Activated naive CD8-positive, alpha-beta T cell treated with anti-CD3 and anti-CD28 coated beads, Interleukin-2, amount 10 ng/mL, durations not matched to agents 7 days and 5 days (primary cell): ENCODE data around the gene IGF2. TPM values are rescaled to one million over a fixed set of nuclear protein-coding genes. Genes with fewer than 3 reads are reported as not detected.

Source experiments
- ATAC-seq: fragments of 150-1000 bp; cut with Tn5 transposase; one replicate; pipeline ENCODE4 v1.10.0; 2021; ENCODE audit warnings: low read depth, moderate library complexity
- POLR2A ChIA-PET: fragments of 350-600 bp; sonication (Branson Sonifier 250); formaldehyde crosslinking; loops from one replicate; lab custom pipeline; 2021; ENCODE audit warnings: antibody characterized with exemption; lab: Charles Lee
- DNase-seq: peaks from one replicate; pipeline ENCODE4 v3.0.0; 2021
- H3K27ac Mint-ChIP-seq: one replicate; pipeline ENCODE4 v1.8.0; 2022; ENCODE audit warnings: mild to moderate bottlenecking, mixed read lengths
- H3K27me3 Mint-ChIP-seq: one replicate; pipeline ENCODE4 v1.8.0; 2022; ENCODE audit warnings: mild to moderate bottlenecking, moderate library complexity, mixed read lengths
- H3K36me3 Mint-ChIP-seq: one replicate; pipeline ENCODE4 v1.8.0; 2021; ENCODE audit warnings: mild to moderate bottlenecking, mixed read lengths
- H3K4me1 Mint-ChIP-seq: one replicate; pipeline ENCODE4 v1.8.0; 2021; ENCODE audit warnings: mixed read lengths
- H3K4me3 Mint-ChIP-seq: one replicate; pipeline ENCODE4 v1.8.0; 2022; ENCODE audit warnings: mild to moderate bottlenecking, moderate library complexity, mixed read lengths
- H3K9me3 Mint-ChIP-seq: one replicate; pipeline ENCODE4 v1.8.0; 2021; ENCODE audit warnings: mixed read lengths
- total RNA-seq, 2 experiments: library from RNA; stranded (reverse); gene quantifications; one replicate each; pipeline ENCODE4 v1.2.3, GENCODE V29; 2021

The IGF2 gene
- total RNA-seq, 2 experiments from 2014 or later, result not detected

DNA sequence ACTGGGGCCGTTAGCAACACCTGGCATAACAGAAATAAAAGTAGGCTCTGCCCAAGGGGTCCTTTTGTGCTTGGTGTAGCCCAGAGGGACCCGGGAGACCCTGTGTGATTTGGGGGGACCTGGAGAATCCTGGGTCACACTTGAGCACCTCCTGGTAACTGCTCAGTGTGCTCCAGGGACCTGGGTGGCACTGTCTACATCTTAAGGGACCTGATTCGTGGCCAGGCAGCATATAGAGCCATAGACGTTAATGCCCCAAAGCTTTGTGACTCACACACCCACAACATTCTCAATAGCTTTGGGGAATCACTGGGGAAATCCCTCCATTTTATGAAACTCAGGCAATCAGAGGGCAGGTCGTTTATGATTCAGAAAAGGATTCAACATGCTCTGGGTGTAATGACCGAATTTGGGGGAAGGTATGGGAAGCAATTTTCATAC lies 3.6 kb upstream of the IGF2 start:
- no peak overlapping the region for H3K4me3 Mint-ChIP-seq
- H3K27ac Mint-ChIP-seq, result no peak overlapping the region
- no peak for DNase-seq
- no peak for ATAC-seq
- peaks cover 67% of the 10 kb centered on the region for H3K27me3 Mint-ChIP-seq
- peaks cover 3% of the 10 kb centered on the region for H3K4me1 Mint-ChIP-seq
- no peaks in the 10 kb centered on the region for H3K9me3 Mint-ChIP-seq
- H3K36me3 Mint-ChIP-seq, result no peaks in the 10 kb centered on the region
- POLR2A ChIA-PET, result no interaction called here

DNA sequence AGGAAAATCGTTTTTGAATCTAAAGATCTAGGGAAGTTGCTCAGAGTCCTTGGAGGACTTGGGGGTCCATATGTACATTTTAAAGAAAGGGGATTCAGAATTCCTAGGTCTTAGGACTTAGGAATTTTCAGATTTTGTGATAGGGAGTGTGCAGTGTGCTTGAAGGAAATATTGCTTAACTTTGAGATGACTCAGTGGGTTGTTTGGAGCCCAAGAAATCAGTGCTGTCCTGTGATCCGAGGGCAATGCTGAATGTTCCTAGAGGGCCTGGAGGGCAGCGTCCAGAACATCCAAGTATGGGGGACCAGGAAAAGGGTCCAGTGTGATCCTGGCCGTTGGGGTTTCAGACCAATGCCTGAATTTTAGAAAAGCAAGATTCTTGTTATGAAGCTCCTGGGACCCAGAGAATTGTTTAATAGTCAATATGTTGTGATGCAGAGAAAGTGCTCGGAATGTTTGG lies 3.1 kb upstream of the IGF2 start:
- Mint-ChIP-seq H3K36me3 (no peaks in the 10 kb centered on the region), H3K4me1 (peaks cover 3% of the 10 kb centered on the region), H3K9me3 (no peaks in the 10 kb centered on the region), H3K27me3 (peaks cover 72% of the 10 kb centered on the region), H3K27ac (no peak overlapping the region), H3K4me3 (no peak overlapping the region)
- POLR2A ChIA-PET, result no interaction called here
- DNase-seq (no peak), ATAC-seq (no peak)

DNA sequence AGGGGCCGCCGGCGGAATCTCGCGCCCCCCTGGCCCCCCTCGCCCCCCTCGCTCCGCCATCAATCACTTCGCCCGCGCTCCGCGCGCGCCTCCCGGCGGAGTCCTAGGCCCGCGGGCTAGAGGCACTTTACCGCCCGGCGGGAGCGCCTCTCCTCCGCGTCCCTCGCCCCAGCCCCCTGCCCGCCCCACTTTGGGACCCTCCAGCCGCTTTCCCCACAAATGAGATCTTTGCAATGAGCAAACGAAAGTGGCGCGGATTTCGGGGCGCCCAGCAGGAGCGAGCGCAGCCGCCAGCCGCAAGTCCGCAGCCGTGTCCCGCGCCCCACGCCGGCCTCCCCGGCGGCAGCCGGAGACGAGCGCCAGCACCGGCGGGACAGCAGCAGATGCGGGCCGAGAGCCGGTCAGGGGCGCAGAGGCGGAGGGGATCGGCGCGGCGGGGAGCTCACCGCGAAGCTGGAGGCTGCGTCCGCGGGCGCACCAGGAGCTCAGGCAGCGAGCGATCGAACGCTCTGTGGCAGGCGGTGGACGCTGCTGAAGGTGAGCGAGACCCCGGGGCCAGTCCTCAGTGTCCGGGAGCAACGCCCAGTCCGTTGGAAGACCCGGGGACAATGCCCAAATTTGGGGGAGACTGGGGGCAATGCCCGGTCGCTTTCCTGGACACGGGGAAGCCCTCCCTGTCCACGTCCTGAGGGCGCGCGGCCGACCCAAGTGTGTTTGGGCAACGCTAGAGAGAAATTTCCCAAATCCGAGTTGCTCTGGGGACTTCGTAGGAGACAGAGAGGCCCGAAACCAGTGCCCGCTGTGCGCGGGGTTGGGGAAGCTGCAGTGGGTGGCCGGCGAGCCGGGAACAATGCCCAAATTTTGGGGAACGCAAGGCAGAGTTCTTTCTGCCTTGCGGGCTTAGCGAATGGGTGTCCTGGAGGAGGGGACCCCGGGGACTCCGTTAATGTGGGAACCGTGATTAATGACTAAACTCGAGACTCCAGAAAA lies 1.5 kb upstream of the IGF2 start:
- DNase-seq, result peak; percentile 40
- peaks cover 3% of the 10 kb centered on the region for H3K4me1 Mint-ChIP-seq
- H3K27ac Mint-ChIP-seq, result peak overlapping the region; percentile 17
- H3K4me3 Mint-ChIP-seq, result no peak overlapping the region
- peaks cover 70% of the 10 kb centered on the region for H3K27me3 Mint-ChIP-seq
- H3K36me3 Mint-ChIP-seq, result no peaks in the 10 kb centered on the region
- no peaks in the 10 kb centered on the region for H3K9me3 Mint-ChIP-seq
- no peak for ATAC-seq
- POLR2A ChIA-PET, result no interaction called here

DNA sequence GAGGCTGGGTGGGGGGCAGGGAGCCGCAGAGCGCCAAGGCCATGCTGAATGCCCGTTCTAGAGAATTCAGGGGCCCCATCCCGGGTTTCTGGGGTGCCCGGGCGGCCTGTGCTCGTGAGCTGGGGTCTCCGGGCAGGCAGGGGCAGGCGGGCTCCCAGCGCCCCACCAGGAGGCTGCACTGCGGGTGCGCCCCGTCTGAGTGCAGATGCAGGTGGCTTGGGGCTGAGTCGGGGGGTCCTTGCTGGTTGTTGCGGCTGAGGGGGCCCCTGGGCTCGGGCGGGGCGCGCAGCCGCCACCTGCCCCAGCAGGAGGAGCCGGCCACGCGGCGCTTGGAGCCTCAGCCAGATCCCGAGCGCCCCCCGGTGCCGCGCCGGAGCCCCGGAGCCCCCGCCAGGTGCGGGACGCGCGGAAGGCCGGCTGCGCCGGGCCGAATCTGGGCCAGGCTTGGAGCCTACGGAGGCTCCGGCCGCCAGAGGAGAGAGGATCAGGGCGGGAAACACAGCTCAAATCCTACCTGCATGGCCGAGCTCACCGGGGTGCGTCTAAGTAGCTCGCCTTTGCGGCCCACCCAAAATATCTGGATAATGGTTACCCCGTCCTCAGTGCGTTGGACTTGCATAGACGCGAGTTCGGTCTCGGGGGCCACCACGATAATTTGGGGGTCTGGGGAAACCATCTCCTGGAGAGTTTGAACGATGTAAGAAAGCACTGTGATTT lies 590 bp upstream of the IGF2 start:
- H3K27me3 Mint-ChIP-seq, result peaks cover 67% of the 10 kb centered on the region
- no peak overlapping the region for H3K4me3 Mint-ChIP-seq
- DNase-seq (peak; percentile 40), ATAC-seq (no peak)
- H3K36me3 Mint-ChIP-seq, result no peaks in the 10 kb centered on the region
- peaks cover 3% of the 10 kb centered on the region for H3K4me1 Mint-ChIP-seq
- no peak overlapping the region for H3K27ac Mint-ChIP-seq
- no peaks in the 10 kb centered on the region for H3K9me3 Mint-ChIP-seq
- POLR2A ChIA-PET, result no interaction called here

DNA sequence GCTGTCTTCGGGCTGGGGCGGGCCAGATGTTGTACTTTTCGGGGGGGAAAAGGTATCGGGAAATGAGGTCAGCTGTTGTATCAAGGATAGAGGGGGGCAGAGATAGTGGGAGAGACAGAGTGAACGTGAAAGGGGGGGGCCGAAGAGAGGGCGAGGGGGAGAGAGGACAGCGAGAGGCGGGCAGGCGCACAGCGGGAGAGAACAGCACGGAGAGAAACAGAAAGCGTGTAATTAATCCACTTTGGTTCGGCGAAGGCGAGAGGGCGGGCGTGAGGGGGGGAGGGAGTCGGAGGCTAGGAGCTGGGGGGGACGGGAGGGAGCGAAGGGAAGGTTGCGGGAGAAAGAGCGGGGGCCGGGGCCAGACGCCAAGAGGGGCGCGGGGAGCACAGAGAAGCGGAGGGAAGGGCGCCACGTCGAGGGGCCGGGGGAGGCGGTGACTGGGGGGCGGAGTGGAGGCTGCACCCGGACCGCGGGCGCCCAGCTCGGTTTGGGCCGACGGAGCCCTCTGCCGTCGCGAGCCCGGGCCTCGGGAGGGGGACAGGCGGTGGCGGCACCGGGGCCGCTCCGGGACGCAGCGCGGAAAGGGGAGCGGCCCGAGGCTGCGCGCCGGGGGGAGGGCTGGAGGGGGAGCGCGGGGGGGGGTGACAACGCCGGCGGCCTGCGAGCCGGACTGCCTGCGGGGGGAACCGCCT lies 612 bp downstream of the IGF2 start:
- Mint-ChIP-seq H3K27ac (no peak overlapping the region), H3K4me3 (peak overlapping the region; percentile 19), H3K36me3 (no peaks in the 10 kb centered on the region), H3K4me1 (peaks cover 2% of the 10 kb centered on the region), H3K9me3 (no peaks in the 10 kb centered on the region), H3K27me3 (peaks cover 69% of the 10 kb centered on the region)
- ATAC-seq (no peak), DNase-seq (peak; percentile 34)
- POLR2A ChIA-PET, result no interaction called here

DNA sequence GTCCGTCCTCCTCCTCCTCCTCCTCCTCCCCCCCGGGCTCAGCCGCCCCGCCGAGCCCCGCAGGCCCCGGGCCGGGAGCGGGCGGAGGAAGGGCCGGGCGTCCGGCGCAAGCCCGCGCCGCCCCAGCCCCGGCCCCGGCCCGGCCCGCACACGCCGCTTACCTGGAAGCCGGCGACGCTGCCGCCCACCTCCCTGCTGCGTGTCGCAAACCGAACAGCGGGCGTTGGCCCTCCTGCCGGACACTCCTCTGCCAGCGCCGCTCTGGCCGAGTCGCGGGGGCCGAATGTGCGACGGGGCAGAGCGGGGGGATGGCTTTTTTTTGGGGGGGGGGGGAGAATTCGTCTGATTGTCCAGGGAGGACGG lies 1.1 kb downstream of the IGF2 start:
- Mint-ChIP-seq H3K36me3 (no peaks in the 10 kb centered on the region), H3K4me1 (peaks cover 1% of the 10 kb centered on the region), H3K9me3 (no peaks in the 10 kb centered on the region), H3K4me3 (no peak overlapping the region), H3K27ac (no peak overlapping the region), H3K27me3 (peaks cover 69% of the 10 kb centered on the region)
- POLR2A ChIA-PET, result no interaction called here
- ATAC-seq (no peak), DNase-seq (no peak)

DNA sequence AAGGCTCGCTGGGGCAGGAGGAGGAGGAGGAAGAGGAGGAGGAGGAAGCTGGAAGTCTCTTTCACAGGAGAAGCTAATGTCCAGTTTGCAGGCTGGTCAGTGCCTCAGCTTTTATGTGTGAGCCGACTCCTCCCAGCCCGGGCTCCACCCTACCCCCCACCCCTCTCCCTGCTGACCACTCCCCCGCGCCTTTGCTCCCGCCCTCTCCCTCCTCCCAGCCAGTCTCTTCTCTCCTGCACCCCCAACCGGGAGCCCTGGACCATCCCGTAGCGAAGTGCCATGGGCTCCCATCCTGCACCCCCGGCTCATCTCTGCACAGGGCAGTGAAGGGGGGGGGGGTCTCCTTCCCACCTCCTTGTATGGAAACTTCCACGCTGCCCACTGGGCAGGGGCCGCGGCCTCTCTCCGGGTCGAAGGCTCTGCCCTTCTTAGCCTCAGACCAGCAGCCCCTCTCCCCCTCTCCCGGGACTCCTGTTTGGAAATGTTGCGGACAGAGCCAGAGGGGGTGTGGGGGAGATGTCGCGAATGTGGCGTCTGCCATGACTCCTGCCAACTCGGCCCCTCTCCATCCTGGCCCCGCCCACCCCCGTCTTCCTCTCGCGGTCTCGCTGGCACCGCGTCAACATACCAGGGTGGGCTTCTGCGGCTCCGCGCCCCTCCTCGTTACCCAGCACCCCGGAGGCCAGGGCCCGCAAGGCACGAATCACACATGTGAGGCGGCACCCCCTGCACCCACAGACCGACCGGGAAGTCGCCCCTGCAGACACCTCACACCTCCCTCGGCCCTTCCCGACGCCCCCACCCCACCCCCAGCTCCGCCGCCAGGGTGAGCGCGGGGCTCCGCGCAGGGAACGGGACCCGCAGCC lies 1.8 kb downstream of the IGF2 start:
- Mint-ChIP-seq H3K9me3 (no peaks in the 10 kb centered on the region), H3K4me1 (peaks cover 1% of the 10 kb centered on the region), H3K27me3 (peaks cover 65% of the 10 kb centered on the region), H3K36me3 (no peaks in the 10 kb centered on the region), H3K27ac (no peak overlapping the region), H3K4me3 (no peak overlapping the region)
- ATAC-seq, result no peak
- POLR2A ChIA-PET, result no interaction called here
- DNase-seq, result peak; percentile 37

DNA sequence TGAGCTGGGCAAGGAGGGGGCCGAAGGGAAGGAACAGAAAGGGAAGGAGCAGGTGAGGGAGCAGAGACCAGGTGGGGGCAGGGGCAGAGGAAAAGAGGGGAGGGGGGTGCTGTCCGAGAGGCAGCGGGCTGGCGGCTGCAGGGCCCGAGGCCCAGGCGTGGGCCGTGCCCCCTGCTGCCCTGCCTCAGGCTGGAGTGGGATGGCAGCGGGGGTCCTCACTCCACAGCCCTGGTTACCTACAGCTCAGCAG lies 2.3 kb downstream of the IGF2 start:
- no peaks in the 10 kb centered on the region for H3K9me3 Mint-ChIP-seq
- H3K36me3 Mint-ChIP-seq, result no peaks in the 10 kb centered on the region
- H3K27ac Mint-ChIP-seq, result no peak overlapping the region
- ATAC-seq (no peak), DNase-seq (no peak)
- H3K27me3 Mint-ChIP-seq, result peaks cover 63% of the 10 kb centered on the region
- peaks cover 1% of the 10 kb centered on the region for H3K4me1 Mint-ChIP-seq
- H3K4me3 Mint-ChIP-seq, result no peak overlapping the region
- POLR2A ChIA-PET, result no interaction called here

DNA sequence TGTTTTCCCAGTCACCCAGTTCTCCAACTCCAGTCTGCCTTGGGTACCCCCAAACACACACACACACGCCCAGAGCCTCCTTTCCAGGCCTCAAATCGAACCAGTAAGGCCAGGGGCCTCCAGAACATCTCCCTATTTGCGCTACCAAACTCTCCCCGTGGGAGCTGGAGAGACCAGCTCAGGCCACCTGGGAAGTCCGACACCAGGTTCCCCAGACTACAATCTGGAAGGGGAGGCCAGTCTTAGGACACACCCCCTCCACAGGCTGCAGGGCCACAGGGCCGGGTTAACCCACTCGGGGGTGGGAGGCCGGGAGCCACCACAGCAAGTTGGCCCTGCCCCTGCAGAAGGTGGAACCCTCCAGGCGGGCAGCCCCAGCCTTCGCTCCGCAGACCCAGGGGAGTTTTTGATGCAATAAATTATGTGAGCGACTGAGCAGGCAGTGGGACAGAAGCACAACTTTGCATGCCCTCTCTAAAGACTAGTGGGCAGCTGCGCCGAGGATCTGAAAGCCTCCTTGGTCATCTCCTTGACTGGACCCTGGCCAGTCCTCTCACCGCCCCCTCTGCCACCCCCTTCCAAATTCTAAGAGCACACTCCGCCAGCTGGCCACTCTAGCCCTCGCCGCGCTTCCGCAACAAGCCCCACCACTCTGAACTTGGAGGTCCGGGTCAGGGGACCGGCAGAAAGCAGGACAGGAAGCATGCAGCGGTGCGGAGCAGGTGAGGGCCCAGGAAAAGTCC lies 2.8 kb downstream of the IGF2 start:
- no peaks in the 10 kb centered on the region for H3K36me3 Mint-ChIP-seq
- ATAC-seq (no peak), DNase-seq (no peak)
- POLR2A ChIA-PET, result no interaction called here
- peaks cover 63% of the 10 kb centered on the region for H3K27me3 Mint-ChIP-seq
- H3K27ac Mint-ChIP-seq, result no peak overlapping the region
- no peak overlapping the region for H3K4me3 Mint-ChIP-seq
- no peaks in the 10 kb centered on the region for H3K9me3 Mint-ChIP-seq
- H3K4me1 Mint-ChIP-seq, result peaks cover 1% of the 10 kb centered on the region

DNA sequence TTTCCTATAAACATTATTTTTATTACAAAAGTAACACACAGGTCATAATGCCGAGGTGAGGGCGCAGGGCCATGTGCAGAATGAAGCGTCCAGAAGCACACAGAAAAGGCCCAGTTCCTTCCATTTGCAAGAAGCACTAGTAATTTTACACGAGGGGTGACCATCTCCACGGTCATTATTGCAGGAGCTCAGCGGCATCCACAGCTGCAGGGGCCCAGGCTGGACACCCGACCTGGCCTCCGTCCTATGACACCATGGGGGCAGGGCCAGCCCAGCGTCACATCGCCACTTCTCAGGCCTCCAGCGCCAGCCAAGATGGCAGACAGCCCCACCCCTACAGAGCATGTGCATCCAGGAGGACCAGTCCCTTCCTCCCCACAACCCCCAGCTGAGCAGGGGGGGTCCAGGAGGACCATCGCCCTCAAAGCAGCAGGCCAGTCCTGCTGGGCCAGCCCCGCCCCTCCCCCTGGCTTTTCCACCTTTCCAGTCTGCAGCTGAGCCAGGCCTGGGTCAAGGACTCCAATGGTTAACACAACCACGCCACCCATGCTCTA lies 3.5 kb downstream of the IGF2 start:
- Mint-ChIP-seq H3K27me3 (peaks cover 60% of the 10 kb centered on the region), H3K4me1 (peaks cover 1% of the 10 kb centered on the region), H3K9me3 (no peaks in the 10 kb centered on the region), H3K27ac (no peak overlapping the region), H3K4me3 (no peak overlapping the region), H3K36me3 (no peaks in the 10 kb centered on the region)
- ATAC-seq (no peak), DNase-seq (no peak)
- POLR2A ChIA-PET, result no interaction called here

DNA sequence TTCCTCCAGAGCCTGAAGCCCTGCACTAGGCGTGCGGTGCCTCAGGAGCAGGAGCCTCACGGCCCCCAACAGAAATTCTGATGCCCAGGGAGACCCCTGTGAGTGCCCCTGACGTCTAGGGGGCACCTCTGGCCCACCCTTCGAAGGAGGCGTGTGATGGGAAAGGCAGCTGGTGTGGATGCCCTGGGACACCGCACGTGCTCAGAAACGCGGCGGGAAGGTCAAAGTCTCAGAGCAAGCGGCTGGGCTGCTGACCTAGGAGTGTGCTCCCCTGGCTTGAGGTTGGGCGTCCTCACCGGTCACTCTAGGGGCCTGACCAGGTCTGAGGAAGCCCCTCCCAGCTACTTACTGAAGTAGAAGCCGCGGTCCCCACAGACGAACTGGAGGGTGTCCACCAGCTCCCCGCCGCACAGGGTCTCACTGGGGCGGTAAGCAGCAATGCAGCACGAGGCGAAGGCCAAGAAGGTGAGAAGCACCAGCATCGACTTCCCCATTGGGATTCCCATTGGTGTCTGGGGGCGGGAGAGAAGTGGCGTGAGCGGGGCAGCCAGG lies 4.1 kb downstream of the IGF2 start:
- Mint-ChIP-seq H3K27ac (no peak overlapping the region), H3K9me3 (no peaks in the 10 kb centered on the region), H3K4me3 (no peak overlapping the region), H3K27me3 (peaks cover 57% of the 10 kb centered on the region), H3K4me1 (peaks cover 1% of the 10 kb centered on the region), H3K36me3 (no peaks in the 10 kb centered on the region)
- DNase-seq (peak; percentile 21), ATAC-seq (no peak)
- POLR2A ChIA-PET, result no interaction called here
